Stimulated activated CD8-positive, alpha-beta memory T cell treated with anti-CD3 and anti-CD28 coated beads, Interleukin-4, amount 100 ng/mL, for 48 hours (primary cell): Measurements from ENCODE around the gene ETNK1.

Experiments used
- DNase-seq: peaks from one replicate; pipeline ENCODE4 v3.0.0-alpha.2; 2020

The ETNK1 gene

GRCh38 chr12:22635812-22636211 is 10.8 kb downstream of the ETNK1 start:
- DNase-seq, result no peak

GRCh38 chr12:22640851-22641250 is 15.9 kb downstream of the ETNK1 start:
- no peak for DNase-seq

GRCh38 chr12:22641353-22642053 is 16.5 kb downstream of the ETNK1 start:
- DNase-seq, result no peak

GRCh38 chr12:22648668-22649067 is 23.7 kb downstream of the ETNK1 start:
- no peak for DNase-seq

- no peak for DNase-seq
Measured at GRCh38 chr12:22653075-22653474, 28.1 kb downstream of the ETNK1 start.

- DNase-seq, result no peak
Measured at GRCh38 chr12:22653791-22654190, 28.8 kb downstream of the ETNK1 start.

- DNase-seq, result no peak
Measured at GRCh38 chr12:22656376-22656775, 31.4 kb downstream of the ETNK1 start.

- no peak for DNase-seq
Measured at GRCh38 chr12:22656831-22657230, 31.9 kb downstream of the ETNK1 start.

GRCh38 chr12:22657538-22657937 is 32.6 kb downstream of the ETNK1 start:
- DNase-seq, result no peak

- DNase-seq, result peak; percentile 33
Measured at GRCh38 chr12:22658214-22658613, 33.2 kb downstream of the ETNK1 start.

- DNase-seq, result no peak
Measured at GRCh38 chr12:22662356-22662755, 37.4 kb downstream of the ETNK1 start.

GRCh38 chr12:22665476-22665875 is 40.5 kb downstream of the ETNK1 start:
- DNase-seq, result no peak

- DNase-seq, result no peak
Measured at GRCh38 chr12:22667122-22667521, 42.2 kb downstream of the ETNK1 start.

GRCh38 chr12:22668441-22668840 is 43.5 kb downstream of the ETNK1 start:
- no peak for DNase-seq

GRCh38 chr12:22670762-22671161 is 45.8 kb downstream of the ETNK1 start:
- no peak for DNase-seq

GRCh38 chr12:22672951-22673350 is 48.0 kb downstream of the ETNK1 start:
- no peak for DNase-seq

GRCh38 chr12:22677781-22678574 is 53.0 kb downstream of the ETNK1 start:
- no peak for DNase-seq

GRCh38 chr12:22682663-22683062 is 57.7 kb downstream of the ETNK1 start:
- DNase-seq, result no peak

GRCh38 chr12:22683131-22683530 is 58.2 kb downstream of the ETNK1 start:
- no peak for DNase-seq

- DNase-seq, result no peak
Measured at GRCh38 chr12:22684140-22685118, 59.5 kb downstream of the ETNK1 start.

- no peak for DNase-seq
Measured at GRCh38 chr12:22686193-22686592, 61.2 kb downstream of the ETNK1 start.

- no peak for DNase-seq
Measured at GRCh38 chr12:22687361-22688076, 62.5 kb downstream of the ETNK1 start.

GRCh38 chr12:22689876-22690275 is 64.9 kb downstream of the ETNK1 start:
- DNase-seq, result no peak
